Measurements from ENCODE around the gene JARID2. TPM values are rescaled to one million over a fixed set of nuclear protein-coding genes. Genes with fewer than 3 reads are reported as not detected.

JARID2 gene
- total and polyA plus RNA-seq, 2 of the 13 experiments (the other 11 are each of a cell fraction or from before 2014, with no cell fraction given) = 7.5 to 10.3 TPM

GRCh38 chr6:15389765-15390723 lies 144.2 kb downstream of the JARID2 start (continued):
- TF ChIP-seq, protein P1, sequence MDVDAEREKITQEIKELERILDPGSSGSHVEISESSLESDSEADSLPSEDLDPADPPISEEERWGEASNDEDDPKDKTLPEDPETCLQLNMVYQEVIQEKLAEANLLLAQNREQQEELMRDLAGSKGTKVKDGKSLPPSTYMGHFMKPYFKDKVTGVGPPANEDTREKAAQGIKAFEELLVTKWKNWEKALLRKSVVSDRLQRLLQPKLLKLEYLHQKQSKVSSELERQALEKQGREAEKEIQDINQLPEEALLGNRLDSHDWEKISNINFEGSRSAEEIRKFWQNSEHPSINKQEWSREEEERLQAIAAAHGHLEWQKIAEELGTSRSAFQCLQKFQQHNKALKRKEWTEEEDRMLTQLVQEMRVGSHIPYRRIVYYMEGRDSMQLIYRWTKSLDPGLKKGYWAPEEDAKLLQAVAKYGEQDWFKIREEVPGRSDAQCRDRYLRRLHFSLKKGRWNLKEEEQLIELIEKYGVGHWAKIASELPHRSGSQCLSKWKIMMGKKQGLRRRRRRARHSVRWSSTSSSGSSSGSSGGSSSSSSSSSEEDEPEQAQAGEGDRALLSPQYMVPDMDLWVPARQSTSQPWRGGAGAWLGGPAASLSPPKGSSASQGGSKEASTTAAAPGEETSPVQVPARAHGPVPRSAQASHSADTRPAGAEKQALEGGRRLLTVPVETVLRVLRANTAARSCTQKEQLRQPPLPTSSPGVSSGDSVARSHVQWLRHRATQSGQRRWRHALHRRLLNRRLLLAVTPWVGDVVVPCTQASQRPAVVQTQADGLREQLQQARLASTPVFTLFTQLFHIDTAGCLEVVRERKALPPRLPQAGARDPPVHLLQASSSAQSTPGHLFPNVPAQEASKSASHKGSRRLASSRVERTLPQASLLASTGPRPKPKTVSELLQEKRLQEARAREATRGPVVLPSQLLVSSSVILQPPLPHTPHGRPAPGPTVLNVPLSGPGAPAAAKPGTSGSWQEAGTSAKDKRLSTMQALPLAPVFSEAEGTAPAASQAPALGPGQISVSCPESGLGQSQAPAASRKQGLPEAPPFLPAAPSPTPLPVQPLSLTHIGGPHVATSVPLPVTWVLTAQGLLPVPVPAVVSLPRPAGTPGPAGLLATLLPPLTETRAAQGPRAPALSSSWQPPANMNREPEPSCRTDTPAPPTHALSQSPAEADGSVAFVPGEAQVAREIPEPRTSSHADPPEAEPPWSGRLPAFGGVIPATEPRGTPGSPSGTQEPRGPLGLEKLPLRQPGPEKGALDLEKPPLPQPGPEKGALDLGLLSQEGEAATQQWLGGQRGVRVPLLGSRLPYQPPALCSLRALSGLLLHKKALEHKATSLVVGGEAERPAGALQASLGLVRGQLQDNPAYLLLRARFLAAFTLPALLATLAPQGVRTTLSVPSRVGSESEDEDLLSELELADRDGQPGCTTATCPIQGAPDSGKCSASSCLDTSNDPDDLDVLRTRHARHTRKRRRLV (CRISPR knock-in tag; IDR thresholded peaks at IDR 0.05) = no peak
- TF ChIP-seq ZSCAN5A (CRISPR knock-in tag; IDR thresholded peaks at IDR 0.05; ENCODE audit: borderline replicate concordance) (no peak), SALL2 (CRISPR knock-in tag; IDR thresholded peaks at IDR 0.05) (no peak), RBM22 (optimal IDR thresholded peaks at IDR 0.05; ENCODE audit: low read length) (peak; percentile 38), CREB1 (IDR thresholded peaks at IDR 0.05) (no peak), CREB1 (CRISPR knock-in tag; IDR thresholded peaks at IDR 0.05) (no peak), ZNF598 (CRISPR knock-in tag; IDR thresholded peaks at IDR 0.05; ENCODE audit: borderline replicate concordance) (peak; percentile 64; the same call in 1 of the 2 replicates), NR2F6 (IDR thresholded peaks at IDR 0.05) (peak; percentile 11; the same call in 1 of the 2 replicates), NR2F6 (CRISPR knock-in tag; IDR thresholded peaks at IDR 0.05) (no peak), ZNF350 (CRISPR knock-in tag; IDR thresholded peaks at IDR 0.05; ENCODE audit: borderline replicate concordance, low read depth) (peak; percentile 47; the same call in 1 of the 2 replicates), HCFC1 (IDR thresholded peaks at IDR 0.05; ENCODE audit: low read depth, low read length) (no peak), PITX1 (CRISPR knock-in tag; IDR thresholded peaks at IDR 0.05) (peak; percentile 65; the same call in 1 of the 2 replicates), EEA1 (CRISPR knock-in tag; IDR thresholded peaks at IDR 0.05; ENCODE audit: borderline replicate concordance) (0 out of 2 replicates have a peak, but pooled peaks have one; percentile 61), ZBTB7B (CRISPR knock-in tag; IDR thresholded peaks at IDR 0.05) (0 out of 2 replicates have a peak, but pooled peaks have one; percentile 66), ZBTB7A (CRISPR knock-in tag; IDR thresholded peaks at IDR 0.05) (no peak), HIVEP1 (CRISPR knock-in tag; IDR thresholded peaks at IDR 0.05) (0 out of 2 replicates have a peak, but pooled peaks have one; percentile 40), ZNF660 (CRISPR knock-in tag; IDR thresholded peaks at IDR 0.05; ENCODE audit: borderline replicate concordance, low read depth) (no peak), SALL1 (CRISPR knock-in tag; IDR thresholded peaks at IDR 0.05) (peak; percentile 52; the same call in 1 of the 2 replicates), REPIN1 (CRISPR knock-in tag; IDR thresholded peaks at IDR 0.05; ENCODE audit: borderline replicate concordance, low read depth) (0 out of 2 replicates have a peak, but pooled peaks have one; percentile 30), REXO4 (CRISPR knock-in tag; IDR thresholded peaks at IDR 0.05; ENCODE audit: borderline replicate concordance) (no peak), ZNF761 (CRISPR knock-in tag; conservative IDR thresholded peaks at IDR 0.05) (no peak), MED1 (CRISPR knock-in tag; IDR thresholded peaks at IDR 0.05) (0 out of 2 replicates have a peak, but pooled peaks have one; percentile 8)

Measured in HepG2 (cell line).